Measurements from ENCODE around the gene HELZ2. TPM values are rescaled to one million over a fixed set of nuclear protein-coding genes. Genes with fewer than 3 reads are reported as not detected.

HELZ2 gene
- total and polyA plus RNA-seq, 2 donors (not counting 1 experiment from before 2014, with no cell fraction given) = 3.3 to 47.6 TPM

- no peak for DNase-seq (ENCODE audit: low read depth in 2 of 2)
- H4K20me1 ChIP-seq (ENCODE audit: control insufficient read depth, extremely low read depth, insufficient read depth, low read length) = no peaks in the 10 kb centered on the region
- no peak overlapping the region for H3K27ac ChIP-seq (ENCODE audit: insufficient read depth, low read length)
- H3K9me3 ChIP-seq (ENCODE audit: control insufficient read depth, insufficient read depth, low read depth, low read length) = no peaks in the 10 kb centered on the region
- no peak overlapping the region for H3K4me2 ChIP-seq (ENCODE audit: extremely low read depth, insufficient read depth, low read length)
- H3K4me1 ChIP-seq (ENCODE audit: control insufficient read depth, extremely low read depth, insufficient read depth, low read length) = peaks cover 5% of the 10 kb centered on the region
- no peak for TF ChIP-seq EZH2 (IDR thresholded peaks at IDR 0.05; ENCODE audit: low read length, missing control alignments)
- TF ChIP-seq CTCF (conservative IDR thresholded peaks at IDR 0.05 in 1 of 2, IDR thresholded peaks at IDR 0.05 in 1 of 2; ENCODE audit: low read depth in 1 of 2, low read length in 2 of 2) = no peak
- no peak overlapping the region for H3K4me3 ChIP-seq (replicated peaks in 1 of 4; ENCODE audit: control extremely low read depth in 1 of 4, insufficient read depth in 1 of 4, low read depth in 3 of 4, low read length in 4 of 4)
- no peaks in the 10 kb centered on the region for H3K79me2 ChIP-seq (ENCODE audit: control insufficient read depth, insufficient read depth, low read length)
- H3K36me3 ChIP-seq (ENCODE audit: control insufficient read depth, insufficient read depth, low read length) = no peaks in the 10 kb centered on the region
- no peak overlapping the region for H3K9ac ChIP-seq (ENCODE audit: insufficient read depth, low read length)
- no peak overlapping the region for H2AFZ ChIP-seq (ENCODE audit: low read length)
- peaks cover 7% of the 10 kb centered on the region for H3K27me3 ChIP-seq (ENCODE audit: control insufficient read depth, insufficient read depth, low read length)
Measured at GRCh38 chr20:63533388-63533787, 40.7 kb downstream of the HELZ2 start.

- no peak overlapping the region for H3K27ac ChIP-seq (ENCODE audit: insufficient read depth, low read length)
- H4K20me1 ChIP-seq (ENCODE audit: control insufficient read depth, extremely low read depth, insufficient read depth, low read length) = no peaks in the 10 kb centered on the region
- H3K27me3 ChIP-seq (ENCODE audit: control insufficient read depth, insufficient read depth, low read length) = peaks cover 7% of the 10 kb centered on the region
Measured at GRCh38 chr20:63532449-63532971, 41.5 kb downstream of the HELZ2 start.

More at GRCh38 chr20:63532449-63532971, 41.5 kb downstream of the HELZ2 start:
- Histone ChIP-seq H3K9me3 (ENCODE audit: control insufficient read depth, insufficient read depth, low read depth, low read length) (no peaks in the 10 kb centered on the region), H2AFZ (ENCODE audit: low read length) (no peak overlapping the region), H3K4me1 (ENCODE audit: control insufficient read depth, extremely low read depth, insufficient read depth, low read length) (peaks cover 5% of the 10 kb centered on the region), H3K79me2 (ENCODE audit: control insufficient read depth, insufficient read depth, low read length) (no peaks in the 10 kb centered on the region), H3K9ac (ENCODE audit: insufficient read depth, low read length) (no peak overlapping the region), H3K4me2 (ENCODE audit: extremely low read depth, insufficient read depth, low read length) (no peak overlapping the region), H3K36me3 (ENCODE audit: control insufficient read depth, insufficient read depth, low read length) (no peaks in the 10 kb centered on the region), H3K4me3 (replicated peaks in 1 of 4; ENCODE audit: control extremely low read depth in 1 of 4, insufficient read depth in 1 of 4, low read depth in 3 of 4, low read length in 4 of 4) (no peak overlapping the region)
- no peak for DNase-seq (ENCODE audit: low read depth in 2 of 2)
- TF ChIP-seq EZH2 (IDR thresholded peaks at IDR 0.05; ENCODE audit: low read length, missing control alignments) (no peak), CTCF (conservative IDR thresholded peaks at IDR 0.05 in 1 of 2, IDR thresholded peaks at IDR 0.05 in 1 of 2; ENCODE audit: low read depth in 1 of 2, low read length in 2 of 2) (no peak)

All from fibroblast of lung (primary cell).